PC-3 (cell line): ENCODE data around the gene PTH1R.
A peak's percentile ranks its signal among the peaks of the same experiment; 100 is the strongest.

Experiments used
- CTCF ChIP-seq: fragments of 300-600 bp; sonication (generic); conservative IDR thresholded peaks from 2 replicates; pipeline ENCODE4 v1.5.1; 2017; ENCODE audit warnings: antibody characterized with exemption, low read depth, mild to moderate bottlenecking, low read length
- EZH2 ChIP-seq: fragments of 300-600 bp; sonication (generic); IDR thresholded peaks from one replicate; pipeline ENCODE4 v1.6.1; 2017; ENCODE audit warnings: antibody characterized with exemption, mild to moderate bottlenecking, low read length; ENCODE audit not compliant: unreplicated experiment
- EZH2phosphoT487 ChIP-seq: fragments of 300-600 bp; sonication (generic); IDR thresholded peaks from 2 replicates; pipeline ENCODE4 v1.6.1; 2018; ENCODE audit warnings: mild to moderate bottlenecking, antibody characterized with exemption, low read length, borderline replicate concordance

GRCh38 chr3:46866720-46867549 lies 10.6 kb upstream of the PTH1R start:
- TF ChIP-seq CTCF (peak; percentile 94), EZH2 (no peak), EZH2phosphoT487 (no peak)
